K562 (cell line): ENCODE data around the gene ZP1. TPM values are rescaled to one million over a fixed set of nuclear protein-coding genes. Genes with fewer than 3 reads are reported as not detected.
A peak's percentile ranks its signal among the peaks of the same experiment; 100 is the strongest.

Experiments
- ATAC-seq: fragments of 200-7000 bp; cut with Tn5 transposase; 3 replicates; pipeline ENCODE4 v1.9.1; 2020; ENCODE audit warnings: moderate library complexity
- BruUV-seq: library from RNA; stranded (reverse); fragments of 400-500 nt; replicated peaks from 2 replicates; lab custom pipeline; 2021; lab: Mats Ljungman, UMichigan
- CTCF ChIA-PET: fragments of 300-600 bp; formaldehyde crosslinking; extraction: SDS; loops from one replicate; lab custom pipeline; 2021; ENCODE audit warnings: low intra/inter-chr PET ratio; lab: Yijun Ruan, JAX
- POLR2A ChIA-PET: fragments of 300-600, 350-650 bp; sonication (Branson Sonifier 250); formaldehyde crosslinking; extraction: SDS; loops from one replicate; lab custom pipeline; 2021; ENCODE audit warnings: antibody characterized with exemption, inconsistent platforms; lab: Yijun Ruan, JAX
- DNase-seq, 4 experiments: peaks; one replicate each; pipeline versions ENCODE4 v3.0.0 to v3.0.0-alpha.2; 2011 to 2018; ENCODE audit warnings: low spot score in 3 of 4, mixed read lengths in 3 of 4; ENCODE audit errors: extremely low read depth in 1 of 4
- FAIRE-seq: peaks from 2 replicates; lab custom pipeline; 2011; peaks lifted over from hg19 to GRCh38; lab: Jason Lieb, UNC
- H2AFZ ChIP-seq: 2 replicates; pipeline ENCODE4 v1.6.0; 2011; ENCODE audit warnings: low read depth, low read length, control low read depth, inconsistent platforms
- H3K27ac ChIP-seq: fragments of 200-600 bp; 3 replicates; pipeline ENCODE4 v1.8.0; 2011; ENCODE audit warnings: low read depth, mild to moderate bottlenecking, control low read depth, inconsistent platforms, low read length, moderate library complexity, mixed read lengths; ENCODE audit errors: extremely low read depth
- H3K27me3 ChIP-seq, 2 experiments: fragments of 300-600 bp in 1 of 2; 2 replicates in 1 of 2; 3 replicates in 1 of 2; pipeline versions ENCODE4 v1.6.0 to v1.8.0; 2011; ENCODE audit warnings: inconsistent platforms in 2 of 2, low read length in 2 of 2, mild to moderate bottlenecking in 1 of 2, mixed read lengths in 1 of 2, moderate library complexity in 1 of 2; ENCODE audit not compliant: control insufficient read depth in 2 of 2, insufficient read depth in 2 of 2
- H3K36me3 ChIP-seq: fragments of 300-600 bp; 3 replicates; pipeline ENCODE4 v1.8.0; 2011; ENCODE audit warnings: mild to moderate bottlenecking, low read length, inconsistent platforms; ENCODE audit not compliant: control insufficient read depth, insufficient read depth
- H3K4me1 ChIP-seq, 2 experiments: fragments of 200-600 bp in 1 of 2; replicated peaks in 1 of 2; 2 replicates in 1 of 2; 3 replicates in 1 of 2; pipeline versions ENCODE4 v1.5.1 to v1.8.0; 2011; ENCODE audit warnings: inconsistent platforms in 2 of 2, low read length in 2 of 2, mild to moderate bottlenecking in 1 of 2, mixed read lengths in 1 of 2, moderate library complexity in 1 of 2; ENCODE audit not compliant: control insufficient read depth in 2 of 2, insufficient read depth in 2 of 2
- H3K4me2 ChIP-seq: 2 replicates; pipeline ENCODE4 v1.6.1; 2011; ENCODE audit warnings: low read length, control low read depth, inconsistent platforms, mixed read lengths; ENCODE audit not compliant: insufficient read depth
- H3K4me3 ChIP-seq: fragments of 200-600 bp; sonication (generic), shearing (Covaris generic); 2 replicates; pipeline ENCODE4 v1.5.1; 2016; ENCODE audit warnings: control low read depth, inconsistent platforms
- H3K79me2 ChIP-seq: fragments of 200-600 bp; 3 replicates; pipeline ENCODE4 v1.8.0; 2011; ENCODE audit warnings: low read length, inconsistent platforms; ENCODE audit not compliant: control insufficient read depth, insufficient read depth
- H3K9ac ChIP-seq, 2 experiments: 2 replicates each; pipeline versions ENCODE4 v1.6.0 to v1.6.1; 2011; ENCODE audit warnings: low read depth in 2 of 2, low read length in 2 of 2, control low read depth in 1 of 2, inconsistent platforms in 1 of 2, mild to moderate bottlenecking in 1 of 2, mixed read lengths in 1 of 2; ENCODE audit not compliant: insufficient read depth in 1 of 2
- H3K9me1 ChIP-seq: one replicate; pipeline ENCODE4 v1.6.0; 2011; ENCODE audit warnings: inconsistent platforms, mild to moderate bottlenecking, low read length, moderate library complexity; ENCODE audit not compliant: control insufficient read depth, insufficient read depth
- H3K9me3 ChIP-seq: replicated peaks from 2 replicates; pipeline ENCODE4 v1.5.1; 2011; ENCODE audit warnings: low read depth, low read length, inconsistent platforms; ENCODE audit not compliant: control insufficient read depth, insufficient read depth
- H4K20me1 ChIP-seq: replicated peaks from 2 replicates; pipeline ENCODE4 v1.6.1; 2011; ENCODE audit warnings: low read length, inconsistent platforms, mixed read lengths; ENCODE audit not compliant: control insufficient read depth, insufficient read depth
- BHLHE40 ChIP-seq: IDR thresholded peaks from 2 replicates; pipeline ENCODE4 v1.6.1; 2011; ENCODE audit warnings: low read length, improper control_type of control experiment
- CBX8 ChIP-seq: fragments of 200-600 bp; sonication (generic); IDR thresholded peaks from 2 replicates; pipeline ENCODE4 v1.6.1; 2012; ENCODE audit warnings: borderline replicate concordance, mixed run types, low read depth, mild to moderate bottlenecking, moderate library complexity, mixed read lengths, low read length, control low read depth, inconsistent platforms; ENCODE audit not compliant: poor library complexity, severe bottlenecking; ENCODE audit errors: extremely low read depth
- RBM39 ChIP-seq: fragments of 200-400 bp; formaldehyde crosslinking; optimal IDR thresholded peaks from 2 replicates; pipeline ENCODE3; 2018; ENCODE audit warnings: low read depth, low read length
- WGBS: fragments of 100-300 bp; shearing (Covaris generic); methylation state at CpG from one replicate; pipeline ENCODE4 v1.1.6; 2016; ENCODE audit warnings: low coverage, mixed read lengths; ENCODE audit not compliant: insufficient coverage; ENCODE audit errors: missing lambda C conversion rate; 5-methylcytosine and 5-hydroxymethylcytosine counted together
- in situ Hi-C: fragments of 300-500 bp; cut with MboI; formaldehyde crosslinking; loops from 4 replicates; pipeline ENCODE4 v1.15.0; 2018; ENCODE audit warnings: inconsistent platforms, mixed read lengths
- intact Hi-C: fragments of 100-400 bp; cut with micrococcal nuclease; formaldehyde crosslinking; loops from 2 replicates; pipeline ENCODE4 v1.14.2; 2022
- polyA plus RNA-seq, 8 experiments: library from polyadenylated mRNA; depleted of rRNA in 4 of 8; stranded (reverse) in 5 of 8; unstranded in 3 of 8; fragments of >200 nt; fragmentation: Nextera tagmentation in 2 of 8; fragmentation: Illumina TruSeq in 1 of 8; extraction: Ambion mirVana in 2 of 8; extraction: Trizol in 1 of 8; gene quantifications; 2 replicates each; pipeline versions ENCODE4 v1.2.1 to v1.2.3, GENCODE V29; 2011 to 2014; ENCODE audit warnings: inconsistent platforms in 1 of 8, missing spikeins in 1 of 8
- total RNA-seq, 7 experiments: library from RNA; depleted of rRNA in 6 of 7; stranded (reverse); fragments of >200 nt in 6 of 7; fragmentation: Illumina TruSeq in 2 of 7; extraction: Trizol in 2 of 7; gene quantifications; 2 replicates each; pipeline versions ENCODE4 v1.2.1 to v1.2.3, GENCODE V29; 2011 to 2021; ENCODE audit warnings: low replicate concordance in 1 of 7

Gene ZP1
- total and polyA plus RNA-seq, 9 of the 15 experiments (the other 6 are each of a cell fraction or from before 2014, with no cell fraction given): 0.11 to 0.15 TPM; not detected in 7

DNA sequence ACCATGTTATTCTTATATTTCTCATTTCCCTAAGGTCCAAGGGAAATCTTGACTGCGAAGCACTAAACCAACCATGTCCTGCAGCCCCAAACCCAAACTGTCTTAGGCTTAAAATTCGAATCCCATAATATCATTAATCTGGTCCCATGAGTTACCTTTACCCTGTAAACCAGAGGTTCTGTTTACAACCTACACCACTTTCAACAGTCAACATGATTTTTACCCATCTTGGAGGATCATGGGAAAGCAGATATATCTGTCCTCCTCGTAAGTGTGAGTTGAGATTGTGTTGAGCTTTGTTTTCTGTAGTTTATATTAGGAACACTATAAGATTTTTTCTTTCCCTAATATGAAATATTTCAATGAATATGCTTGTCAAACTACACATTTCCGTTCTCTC, 32.6 kb downstream of the ZP1 start:
- no TSS peak for BruUV-seq
- Histone ChIP-seq H3K79me2 (peaks cover 28% of the 10 kb centered on the region), H3K36me3 (peaks cover 100% of the 10 kb centered on the region), H3K9me1 (peaks cover 3% of the 10 kb centered on the region), H3K9me3 (no peaks in the 10 kb centered on the region), H2AFZ (no peak overlapping the region), H3K4me3 (no peak overlapping the region), H4K20me1 (peaks cover 22% of the 10 kb centered on the region), H3K27ac (no peak overlapping the region), H3K4me2 (no peak overlapping the region), H3K4me1 (peaks cover 0 to 11% of the 10 kb centered on the region in 2 experiments; a peak in 3 of 5 replicates), H3K27me3 (no peaks in the 10 kb centered on the region), H3K9ac (no peak overlapping the region)
- 58% methylated on average over 4 of the region's 4 CpGs for WGBS
- in situ Hi-C loops (loop anchor here (5.0 kb wide), 1 partner anchor 123 kb away; no protein-coding TSS in a partner anchor), intact Hi-C loops (loop anchor here (1.0 kb wide), 1 partner anchor 69 kb away; no protein-coding TSS in a partner anchor)
- no peak for TF ChIP-seq BHLHE40
- TF ChIP-seq CBX8: no peak
- no peak for TF ChIP-seq RBM39
- DNase-seq (no peak), ATAC-seq (0 out of 3 replicates have a peak, but pooled peaks have one; percentile 16), FAIRE-seq (no peak)
- POLR2A ChIA-PET: interaction anchor here (0.8 to 1.0 kb wide), 3 partner anchors 14 to 73 kb away, joined by 3 to 7 read pairs (median 6); partner anchors contain the start of gene TMEM109
- CTCF ChIA-PET: interaction anchor here (1.0 to 1.9 kb wide), 3 partner anchors 61 to 125 kb away, joined by 3 to 18 read pairs (median 4); no protein-coding TSS in a partner anchor
